ENCODE data around the gene COL4A6. TPM values are rescaled to one million over a fixed set of nuclear protein-coding genes. Genes with fewer than 3 reads are reported as not detected.

The COL4A6 gene
- total and polyA plus RNA-seq, 2 of the 8 experiments (the other 6 are each of a cell fraction or from before 2014, with no cell fraction given): 5.9 to 11.8 TPM

DNA sequence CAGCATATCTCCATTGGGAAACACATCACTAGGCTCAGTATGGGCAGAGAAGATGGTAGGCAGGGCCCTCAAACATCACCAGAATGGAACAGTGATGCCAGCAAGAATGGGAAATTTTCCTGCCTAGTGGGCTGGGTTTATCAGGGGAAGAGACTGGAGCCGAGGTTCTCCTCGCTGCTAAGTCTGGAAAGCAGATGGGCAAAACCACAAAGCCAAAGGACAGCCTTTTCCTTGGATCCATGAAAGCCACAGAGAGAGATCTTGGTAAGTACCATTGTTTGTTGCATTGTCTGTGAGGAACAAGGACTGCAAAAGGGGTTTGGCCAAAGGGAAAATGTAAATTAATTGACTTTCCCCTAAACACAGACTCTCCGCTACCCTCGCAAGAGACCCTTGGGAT, 266.6 kb downstream of the COL4A6 start:
- no peak overlapping the region for H3K4me2 ChIP-seq (ENCODE audit: insufficient read depth in 1 of 2, low read depth in 2 of 2, low read length in 2 of 2)
- no peak overlapping the region for H3K9ac ChIP-seq (replicated peaks in 1 of 4; ENCODE audit: extremely low read depth in 1 of 4, low read depth in 3 of 4, low read length in 3 of 4)
- no peaks in the 10 kb centered on the region for H3K27me3 ChIP-seq (replicated peaks in 1 of 4; ENCODE audit: control insufficient read depth in 3 of 4, extremely low read depth in 1 of 4, insufficient read depth in 3 of 4, low read length in 3 of 4)
- H4K91ac ChIP-seq (replicated peaks; ENCODE audit: insufficient read length, low read length): no peak overlapping the region
- no peak overlapping the region for H2BK20ac ChIP-seq (ENCODE audit: low read length)
- no peak overlapping the region for H3K18ac ChIP-seq (ENCODE audit: extremely low read depth, low read length)
- H3K4ac ChIP-seq (replicated peaks; ENCODE audit: insufficient read length, low read depth, low read length): no peak overlapping the region
- H3K79me1 ChIP-seq (ENCODE audit: low read depth, low read length): no peaks in the 10 kb centered on the region
- no peak overlapping the region for H2BK120ac ChIP-seq (replicated peaks; ENCODE audit: low read depth, low read length)
- CTCF ChIA-PET (ENCODE audit: partially characterized antibody): interaction anchor here (0.6 kb wide), 1 partner anchor 22 kb away, joined by 3 read pairs; no protein-coding TSS in a partner anchor
- H4K20me1 ChIP-seq (replicated peaks in 1 of 2; ENCODE audit: control insufficient read depth in 1 of 2, insufficient read depth in 2 of 2, low read length in 2 of 2): no peaks in the 10 kb centered on the region
- no peak overlapping the region for H3K23ac ChIP-seq (ENCODE audit: insufficient read length)
- POLR2A ChIA-PET (ENCODE audit: partially characterized antibody): no interaction called here
- H4K8ac ChIP-seq (ENCODE audit: extremely low read depth, insufficient read depth, low read length): no peak overlapping the region
- H3K23me2 ChIP-seq (ENCODE audit: low read depth, low read length): no peaks in the 10 kb centered on the region
- H2BK15ac ChIP-seq (ENCODE audit: low read length): no peak overlapping the region
- H2BK5ac ChIP-seq (ENCODE audit: low read depth, low read length): no peak overlapping the region
- H3K56ac ChIP-seq (replicated peaks; ENCODE audit: insufficient read length, low read depth, low read length): no peak overlapping the region
- no peak overlapping the region for H2BK12ac ChIP-seq (ENCODE audit: low read depth, low read length)
- H3K9me3 ChIP-seq (ENCODE audit: insufficient read depth in 2 of 2, low read depth in 1 of 2, low read length in 1 of 2): no peaks in the 10 kb centered on the region
- no peak overlapping the region for H2AK5ac ChIP-seq (ENCODE audit: low read depth, low read length)
- no peaks in the 10 kb centered on the region; a peak in 2 of 8 replicates for H3K36me3 ChIP-seq (ENCODE audit: control insufficient read depth in 2 of 4, insufficient read depth in 4 of 4, low read length in 3 of 4)
- 100% methylated on average over 3 of the region's 4 CpGs; no CpG with 5 or more reads in 1 of the 2 experiments for WGBS, 2 experiments (ENCODE audit: extremely low coverage in 1 of 2, insufficient coverage in 1 of 2, insufficient read length in 1 of 2, insufficient replicate concordance in 2 of 2, low coverage in 1 of 2, low lambda C conversion rate in 2 of 2, missing lambda C conversion rate in 1 of 2)
- no peak overlapping the region for H3K14ac ChIP-seq (ENCODE audit: insufficient read length)
- H3K4me1 ChIP-seq (replicated peaks in 1 of 4; ENCODE audit: control insufficient read depth in 3 of 4, insufficient read depth in 4 of 4, low read length in 3 of 4): peaks cover 0 to 2% (median 0%) of the 10 kb centered on the region in 4 experiments; a peak in 2 of 7 replicates
- no peak overlapping the region for H3K27ac ChIP-seq (ENCODE audit: low read depth, low read length)
- no peak overlapping the region for H4K5ac ChIP-seq (ENCODE audit: insufficient read length, low read depth, low read length)
- DNase-seq (ENCODE audit: low read depth in 1 of 2, low spot score in 2 of 2): no peak
- H3K4me3 ChIP-seq (ENCODE audit: extremely low read depth in 1 of 4, insufficient read depth in 2 of 4, low read depth in 3 of 4, low read length in 4 of 4): no peak overlapping the region
- H2AFZ ChIP-seq (ENCODE audit: low read length): no peak overlapping the region
- FAIRE-seq: no peak
- H3K79me2 ChIP-seq (ENCODE audit: control insufficient read depth in 1 of 2, insufficient read depth in 2 of 2, low read length in 2 of 2): no peaks in the 10 kb centered on the region

All from H1 (cell line).